SHP77 (cell line): ENCODE results near the gene CERS4.
"Not testable (repeated sequence)": the region's sequence is repeated elsewhere in the genome, so short reads cannot be mapped to it uniquely, and the experiment has no call there.

ENCODE experiments used
- DNase-seq, 2 experiments: peaks; one replicate each; lab custom pipeline; 2025; lab: John Stamatoyannopoulos, UW

The CERS4 gene

GRCh38 chr19:8243146-8243545 is 34.0 kb downstream of the CERS4 start:
- no peak for DNase-seq

GRCh38 chr19:8244442-8244841 is 35.3 kb downstream of the CERS4 start:
- no peak for DNase-seq

- DNase-seq: no peak
These were observed 37.0 kb downstream of the CERS4 start for GRCh38 chr19:8245869-8246835.

GRCh38 chr19:8247129-8247890 is 38.1 kb downstream of the CERS4 start:
- DNase-seq: not testable (repeated sequence)

GRCh38 chr19:8248348-8249328 is 39.5 kb downstream of the CERS4 start:
- DNase-seq: no peak

- no peak for DNase-seq
These were observed 41.4 kb downstream of the CERS4 start for GRCh38 chr19:8250596-8250995.

GRCh38 chr19:8251025-8251472 is 41.9 kb downstream of the CERS4 start:
- no peak for DNase-seq

GRCh38 chr19:8252922-8253589 is 43.9 kb downstream of the CERS4 start:
- DNase-seq: peak; percentile 65 to 69

GRCh38 chr19:8253678-8254077 is 44.5 kb downstream of the CERS4 start:
- DNase-seq: no peak

- no peak for DNase-seq
These were observed 45.3 kb downstream of the CERS4 start for GRCh38 chr19:8254286-8255001.

- no peak for DNase-seq
These were observed 46.4 kb downstream of the CERS4 start for GRCh38 chr19:8255426-8256125.

GRCh38 chr19:8256276-8257051 is 47.3 kb downstream of the CERS4 start:
- no peak for DNase-seq

- DNase-seq: no peak
These were observed 47.9 kb downstream of the CERS4 start for GRCh38 chr19:8257052-8257443.

- DNase-seq: no peak
These were observed 50.2 kb downstream of the CERS4 start for GRCh38 chr19:8259142-8259921.

- DNase-seq: no peak
These were observed 50.7 kb downstream of the CERS4 start for GRCh38 chr19:8259922-8260247.

- no peak for DNase-seq
These were observed 52.2 kb downstream of the CERS4 start for GRCh38 chr19:8261347-8261746.

GRCh38 chr19:8261881-8262280 is 52.7 kb downstream of the CERS4 start:
- no peak for DNase-seq

- DNase-seq: no peak
These were observed 53.3 kb downstream of the CERS4 start for GRCh38 chr19:8262431-8262830.
